H9 (cell line): Measurements from ENCODE around the gene NUBP1. TPM values are rescaled to one million over a fixed set of nuclear protein-coding genes. Genes with fewer than 3 reads are reported as not detected.

Experiments used
- DNase-seq: peaks from one replicate; pipeline ENCODE4 v3.0.0-alpha.2; 2017
- H2AFZ ChIP-seq: one replicate; pipeline ENCODE4 v1.6.1; 2013; ENCODE audit warnings: mild to moderate bottlenecking, low read length, control low read depth, moderate library complexity
- H2AK5ac ChIP-seq: 2 replicates; pipeline ENCODE4 v1.6.1; 2013; ENCODE audit warnings: low read length, control low read depth, mixed read lengths; ENCODE audit not compliant: insufficient read length
- H2BK120ac ChIP-seq: one replicate; pipeline ENCODE4 v1.6.1; 2013; ENCODE audit warnings: low read depth, mild to moderate bottlenecking, low read length, control low read depth, inconsistent platforms; ENCODE audit not compliant: poor library complexity, severe bottlenecking
- H2BK12ac ChIP-seq: 2 replicates; pipeline ENCODE4 v1.6.1; 2013; ENCODE audit warnings: low read length, control low read depth, mixed read lengths, low read depth; ENCODE audit not compliant: insufficient read length
- H2BK15ac ChIP-seq: 2 replicates; pipeline ENCODE4 v1.6.1; 2013; ENCODE audit warnings: low read depth, low read length, control low read depth
- H2BK20ac ChIP-seq: one replicate; pipeline ENCODE4 v1.6.1; 2013; ENCODE audit warnings: low read depth, mild to moderate bottlenecking, low read length, control low read depth, inconsistent platforms; ENCODE audit not compliant: poor library complexity, severe bottlenecking
- H2BK5ac ChIP-seq: 2 replicates; pipeline ENCODE4 v1.6.1; 2013; ENCODE audit warnings: low read length, control low read depth, mixed read lengths; ENCODE audit not compliant: insufficient read length
- H3K14ac ChIP-seq: 2 replicates; pipeline ENCODE4 v1.6.1; 2013; ENCODE audit warnings: low read length, control low read depth; ENCODE audit not compliant: insufficient read depth
- H3K18ac ChIP-seq: 2 replicates; pipeline ENCODE4 v1.6.1; 2013; ENCODE audit warnings: low read depth, mild to moderate bottlenecking, mixed read lengths, low read length, control low read depth; ENCODE audit not compliant: insufficient read length
- H3K23ac ChIP-seq: 2 replicates; pipeline ENCODE4 v1.6.1; 2013; ENCODE audit warnings: low read length, control low read depth, mixed read lengths, low read depth; ENCODE audit not compliant: insufficient read length
- H3K23me2 ChIP-seq: 2 replicates; pipeline ENCODE4 v1.6.1; 2013; ENCODE audit warnings: low read depth, mild to moderate bottlenecking, mixed read lengths, low read length, control low read depth; ENCODE audit not compliant: insufficient read length, poor library complexity, severe bottlenecking
- H3K27ac ChIP-seq: 2 replicates; pipeline ENCODE4 v1.5.1; 2013; ENCODE audit warnings: low read length, control low read depth, mixed read lengths, low read depth; ENCODE audit not compliant: insufficient read length
- H3K27me3 ChIP-seq: 2 replicates; pipeline ENCODE4 v1.6.1; 2013; ENCODE audit warnings: low read length, control low read depth, inconsistent platforms; ENCODE audit not compliant: insufficient read depth
- H3K4ac ChIP-seq: 2 replicates; pipeline ENCODE4 v1.6.1; 2013; ENCODE audit warnings: low read depth, mild to moderate bottlenecking, control low read depth, inconsistent platforms, low read length, moderate library complexity
- H3K4me1 ChIP-seq: 2 replicates; pipeline ENCODE4 v1.6.1; 2013; ENCODE audit warnings: low read length, control low read depth, inconsistent platforms; ENCODE audit not compliant: insufficient read depth
- H3K4me2 ChIP-seq: 2 replicates; pipeline ENCODE4 v1.6.1; 2013; ENCODE audit warnings: low read length, control low read depth, mixed read lengths; ENCODE audit not compliant: insufficient read length, insufficient read depth
- H3K56ac ChIP-seq: 2 replicates; pipeline ENCODE4 v1.6.1; 2013; ENCODE audit warnings: low read depth, mild to moderate bottlenecking, mixed read lengths, low read length, control low read depth; ENCODE audit not compliant: insufficient read length
- H3K79me1 ChIP-seq: 2 replicates; pipeline ENCODE4 v1.6.1; 2013; ENCODE audit warnings: low read depth, mild to moderate bottlenecking, moderate library complexity, low read length, control low read depth, inconsistent platforms; ENCODE audit not compliant: insufficient read depth, poor library complexity, severe bottlenecking
- H3K79me2 ChIP-seq: 2 replicates; pipeline ENCODE4 v1.6.1; 2013; ENCODE audit warnings: low read length, control low read depth, inconsistent platforms; ENCODE audit not compliant: insufficient read depth
- H3K9ac ChIP-seq: 2 replicates; pipeline ENCODE4 v1.6.1; 2013; ENCODE audit warnings: low read length, control low read depth, mixed read lengths; ENCODE audit not compliant: insufficient read length; ENCODE audit errors: extremely low read depth
- H3K9me3 ChIP-seq: one replicate; pipeline ENCODE4 v1.6.1; 2013; ENCODE audit warnings: low read depth, low read length, inconsistent platforms; ENCODE audit not compliant: control insufficient read depth
- H3T11ph ChIP-seq: one replicate; pipeline ENCODE4 v1.6.1; 2013; ENCODE audit warnings: mild to moderate bottlenecking, low read length, control low read depth, inconsistent platforms
- H4K20me1 ChIP-seq: one replicate; pipeline ENCODE4 v1.6.1; 2013; ENCODE audit not compliant: control insufficient read depth, insufficient read length, insufficient read depth
- H4K5ac ChIP-seq: 2 replicates; pipeline ENCODE4 v1.6.1; 2013; ENCODE audit warnings: low read depth, mild to moderate bottlenecking, mixed read lengths, low read length, control low read depth; ENCODE audit not compliant: insufficient read length
- H4K8ac ChIP-seq: replicated peaks from 2 replicates; pipeline ENCODE4 v1.6.1; 2013; ENCODE audit warnings: low read length, control low read depth, mixed read lengths, low read depth; ENCODE audit not compliant: insufficient read length
- H4K91ac ChIP-seq: 2 replicates; pipeline ENCODE4 v1.6.1; 2013; ENCODE audit warnings: low read depth, mild to moderate bottlenecking, moderate library complexity, mixed read lengths, low read length, control low read depth; ENCODE audit not compliant: insufficient read length
- H3K27ac Mint-ChIP-seq, 3 experiments: 2 replicates in 2 of 3; 3 replicates in 1 of 3; pipeline ENCODE4 v1.8.0; 2020 to 2021; ENCODE audit warnings: mixed read lengths in 3 of 3, mild to moderate bottlenecking in 1 of 3, moderate library complexity in 1 of 3
- H3K27me3 Mint-ChIP-seq: 2 replicates; pipeline ENCODE4 v1.8.0; 2021; ENCODE audit warnings: low read depth, mild to moderate bottlenecking, moderate library complexity, mixed read lengths
- H3K36me3 Mint-ChIP-seq, 3 experiments: 2 replicates in 2 of 3; 3 replicates in 1 of 3; pipeline ENCODE4 v1.8.0; 2020 to 2021; ENCODE audit warnings: low read depth in 3 of 3, mixed read lengths in 3 of 3; ENCODE audit not compliant: insufficient read depth in 1 of 3
- H3K4me1 Mint-ChIP-seq, 2 experiments: 2 replicates each; pipeline ENCODE4 v1.8.0; 2020; ENCODE audit warnings: mixed read lengths in 2 of 2
- H3K4me3 Mint-ChIP-seq, 2 experiments: 2 replicates in 1 of 2; 3 replicates in 1 of 2; pipeline ENCODE4 v1.8.0; 2020 to 2021; ENCODE audit warnings: mild to moderate bottlenecking in 2 of 2, mixed read lengths in 2 of 2, moderate library complexity in 1 of 2
- H3K9me3 Mint-ChIP-seq, 2 experiments: 2 replicates in 1 of 2; 3 replicates in 1 of 2; pipeline ENCODE4 v1.8.0; 2020; ENCODE audit warnings: mild to moderate bottlenecking in 2 of 2, mixed read lengths in 2 of 2, moderate library complexity in 1 of 2
- CTCF ChIP-seq: fragments of 200-600 bp; sonication (generic); conservative IDR thresholded peaks from 3 replicates; pipeline ENCODE4 v1.8.0; 2021; ENCODE audit warnings: antibody characterized with exemption, mild to moderate bottlenecking
- WGBS: extraction: QIAGEN DNeasy Blood & Tissue Kit; methylation state at CpG from one replicate; pipeline ENCODE4 v1.1.7; 2013; ENCODE audit warnings: missing lambda C conversion rate, low lambda C conversion rate, mixed read lengths; ENCODE audit not compliant: insufficient read length; ENCODE audit errors: extremely low coverage; 5-methylcytosine and 5-hydroxymethylcytosine counted together
- total RNA-seq: library from RNA; stranded (reverse); gene quantifications from 2 replicates; pipeline ENCODE4 v1.2.1, GENCODE V29; 2021

Gene NUBP1
- total RNA-seq, 1 experiment from 2014 or later: 36.5 TPM

GRCh38 chr16:10743227-10743609 lies 424 bp upstream of the NUBP1 start:
- Histone ChIP-seq H3K56ac (no peak overlapping the region), H3K4me2 (peak overlapping the region; percentile 67), H2BK5ac (no peak overlapping the region), H3K27me3 (no peaks in the 10 kb centered on the region), H4K8ac (no peak overlapping the region), H3T11ph (no peak overlapping the region), H2AK5ac (no peak overlapping the region), H3K18ac (no peak overlapping the region), H4K5ac (no peak overlapping the region), H3K4ac (no peak overlapping the region), H3K9me3 (no peaks in the 10 kb centered on the region), H3K79me1 (no peaks in the 10 kb centered on the region), H3K23ac (no peak overlapping the region), H2BK12ac (no peak overlapping the region), H4K20me1 (no peaks in the 10 kb centered on the region), H3K14ac (no peak overlapping the region), H2BK20ac (no peak overlapping the region), H3K79me2 (no peaks in the 10 kb centered on the region), H3K9ac (peak overlapping the region; percentile 48), H3K23me2 (peaks cover 3% of the 10 kb centered on the region), H4K91ac (no peak overlapping the region), H2BK120ac (no peak overlapping the region), H2AFZ (no peak overlapping the region), H3K27ac (no peak overlapping the region), H3K4me1 (no peaks in the 10 kb centered on the region), H2BK15ac (no peak overlapping the region)
- Mint-ChIP-seq H3K27me3 (no peaks in the 10 kb centered on the region), H3K36me3 (peaks cover 0 to 22% (median under 1%) of the 10 kb centered on the region in 3 experiments; a peak in 4 of 7 replicates), H3K9me3 (no peaks in the 10 kb centered on the region; a peak in 1 of 5 replicates), H3K27ac (peak overlapping the region; percentile 97 to 99 (median 99); a peak in 6 of 7 replicates), H3K4me1 (peaks cover 10 to 16% of the 10 kb centered on the region in 2 experiments), H3K4me3 (peak overlapping the region; percentile 94 to 95)
- no CpG with 5 or more reads among the region's 5 CpGs for WGBS
- DNase-seq: no peak
- no peak for TF ChIP-seq CTCF
